GM18873 (cell line): ENCODE data around the gene IQCB1.
"Not testable (repeated sequence)": the region's sequence is repeated elsewhere in the genome, so short reads cannot be mapped to it uniquely, and the experiment has no call there.

ENCODE experiments used
- ATAC-seq: cut with Tn5 transposase; IDR thresholded peaks from one replicate; pipeline ENCODE4 v1.9.1; 2021; ENCODE audit warnings: mild to moderate bottlenecking, moderate library complexity, moderate number of reproducible peaks; ENCODE audit not compliant: unreplicated experiment, low FRiP score

Gene IQCB1

GRCh38 chr3:121750087-121750415 lies 84.8 kb downstream of the IQCB1 start:
- ATAC-seq, result no peak

GRCh38 chr3:121749276-121750086 lies 85.4 kb downstream of the IQCB1 start, which contains the start of gene GOLGB1:
Gene GOLGB1, minus strand, starts transcription at chr3:121749741. Its CDS starts 18,770 bp downstream, at chr3:121730971.
- ATAC-seq, result peak; percentile 98

- ATAC-seq, result peak; percentile 14
These were observed 86.1 kb downstream of the IQCB1 start for GRCh38 chr3:121748680-121749275.

GRCh38 chr3:121747976-121748375 lies 86.9 kb downstream of the IQCB1 start:
- no peak for ATAC-seq

- not testable (repeated sequence) for ATAC-seq
These were observed 91.8 kb downstream of the IQCB1 start for GRCh38 chr3:121743106-121743505.

- ATAC-seq, result no peak
These were observed 94.0 kb downstream of the IQCB1 start for GRCh38 chr3:121740896-121741295.

- no peak for ATAC-seq
These were observed 95.0 kb downstream of the IQCB1 start for GRCh38 chr3:121739902-121740301.

- ATAC-seq, result no peak
These were observed 97.2 kb downstream of the IQCB1 start for GRCh38 chr3:121737644-121738043.

GRCh38 chr3:121736112-121736511 lies 98.7 kb downstream of the IQCB1 start:
- ATAC-seq, result no peak

GRCh38 chr3:121735047-121735696 lies 99.7 kb downstream of the IQCB1 start:
- ATAC-seq, result peak; percentile 93

- ATAC-seq, result no peak
These were observed 103.7 kb downstream of the IQCB1 start for GRCh38 chr3:121730940-121731687.

GRCh38 chr3:121724130-121724529 lies 110.7 kb downstream of the IQCB1 start:
- ATAC-seq, result no peak

- no peak for ATAC-seq
These were observed 111.4 kb downstream of the IQCB1 start for GRCh38 chr3:121723485-121723884.

GRCh38 chr3:121722411-121722810 lies 112.4 kb downstream of the IQCB1 start:
- no peak for ATAC-seq

GRCh38 chr3:121720163-121720562 lies 114.7 kb downstream of the IQCB1 start:
- no peak for ATAC-seq
